T-helper 1 cell (primary cell): ENCODE results near the gene RAPGEF4.
A peak's percentile ranks its signal among the peaks of the same experiment; 100 is the strongest.

Experiments
- DNase-seq, 5 donors: peaks; one replicate each; pipeline ENCODE4 v3.0.0-alpha.2; 2012 to 2020

RAPGEF4 gene

DNA sequence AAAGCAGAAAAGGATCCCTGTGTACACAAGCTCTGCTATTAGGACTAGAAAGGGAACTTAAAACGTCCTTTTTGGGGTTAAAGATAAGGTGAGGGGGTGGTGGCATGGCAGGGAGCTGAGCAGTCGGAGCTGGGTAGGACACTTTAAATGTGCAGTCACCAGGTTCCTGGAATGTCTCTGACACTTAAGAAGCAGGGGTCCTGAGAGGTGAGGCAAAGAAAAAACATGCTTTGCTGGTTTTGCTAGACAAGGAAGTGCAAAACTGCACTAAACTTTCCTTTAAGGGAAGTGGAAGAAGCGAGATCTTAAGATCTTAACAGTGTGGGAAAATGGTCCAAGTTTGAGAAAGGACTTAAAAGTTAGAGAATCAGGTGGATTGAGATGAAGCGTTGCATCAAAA, 240.5 kb downstream of the RAPGEF4 start:
- DNase-seq, result no peak

DNA sequence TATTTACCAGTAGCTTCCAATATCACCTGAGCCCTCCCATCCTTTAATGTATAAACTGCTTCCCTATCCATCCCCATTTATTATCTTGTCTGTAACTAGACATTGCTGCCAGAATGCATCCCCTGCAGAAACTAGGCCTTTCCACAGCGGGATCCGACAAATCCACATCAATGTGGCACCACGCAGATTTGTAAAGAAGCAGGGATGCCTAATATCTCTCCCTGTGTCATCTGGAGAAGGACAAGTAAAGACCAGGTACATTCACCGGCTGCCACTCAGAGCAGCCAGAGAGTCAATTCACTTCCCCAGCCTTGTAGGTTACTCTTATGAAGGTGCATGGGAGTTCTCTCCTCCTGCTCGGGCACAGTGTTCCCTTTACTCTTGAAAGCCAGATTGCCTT, 241.2 kb downstream of the RAPGEF4 start:
- no peak for DNase-seq

DNA sequence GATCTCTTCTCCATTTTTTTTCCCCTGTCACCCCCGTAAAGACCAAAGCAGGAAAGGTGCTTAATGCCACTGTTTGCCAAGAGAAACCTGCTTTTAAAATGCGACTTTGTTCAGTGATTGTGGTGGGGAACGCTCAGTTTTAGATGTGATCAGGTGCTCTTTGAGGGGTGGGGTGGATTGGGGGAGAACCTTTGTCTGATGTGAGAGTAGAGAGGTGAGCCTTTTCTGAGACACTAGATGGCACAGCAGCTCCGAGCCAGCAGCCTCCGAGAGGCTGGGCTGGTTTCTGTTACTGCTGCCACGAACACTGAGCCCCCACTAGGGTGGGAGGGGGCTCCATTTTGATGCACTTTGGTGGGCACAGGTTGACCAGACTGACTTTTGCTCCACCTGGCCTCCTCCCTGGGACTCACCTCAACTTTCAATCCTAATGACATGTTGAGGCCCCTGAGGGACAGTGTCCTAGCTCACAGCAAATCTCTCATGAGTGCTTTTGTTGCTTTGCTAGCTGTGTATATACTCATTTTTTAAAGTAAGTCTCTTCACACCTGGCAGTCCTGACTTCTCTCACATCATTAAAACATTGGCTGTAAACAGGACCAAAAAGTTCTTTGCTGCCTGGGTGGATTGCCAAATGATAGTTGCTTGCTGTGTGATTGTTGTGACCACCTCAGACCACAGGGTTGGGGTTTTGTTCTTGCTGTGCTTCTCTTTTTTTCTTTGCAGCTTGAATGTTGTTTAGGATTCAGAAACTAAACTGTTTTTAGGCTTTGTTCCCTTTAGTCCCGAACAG, 241.8 kb downstream of the RAPGEF4 start:
- no peak for DNase-seq

DNA sequence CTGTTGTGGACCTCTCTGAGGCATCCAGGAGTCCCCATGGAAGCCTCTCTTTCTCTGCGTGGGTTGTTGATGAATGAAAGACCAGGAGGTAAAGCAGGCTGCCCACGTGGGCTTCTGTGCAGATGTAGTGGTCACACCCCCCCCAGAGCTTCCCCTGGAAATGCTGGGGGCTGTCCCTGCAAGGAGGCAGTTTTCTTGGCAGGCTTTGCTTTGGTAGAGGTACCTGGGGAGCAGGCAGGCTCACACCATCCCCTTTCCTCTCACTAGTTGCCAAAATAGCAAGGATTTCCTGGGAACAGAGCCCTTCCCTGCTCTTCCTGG, 242.4 kb downstream of the RAPGEF4 start:
- no peak for DNase-seq

DNA sequence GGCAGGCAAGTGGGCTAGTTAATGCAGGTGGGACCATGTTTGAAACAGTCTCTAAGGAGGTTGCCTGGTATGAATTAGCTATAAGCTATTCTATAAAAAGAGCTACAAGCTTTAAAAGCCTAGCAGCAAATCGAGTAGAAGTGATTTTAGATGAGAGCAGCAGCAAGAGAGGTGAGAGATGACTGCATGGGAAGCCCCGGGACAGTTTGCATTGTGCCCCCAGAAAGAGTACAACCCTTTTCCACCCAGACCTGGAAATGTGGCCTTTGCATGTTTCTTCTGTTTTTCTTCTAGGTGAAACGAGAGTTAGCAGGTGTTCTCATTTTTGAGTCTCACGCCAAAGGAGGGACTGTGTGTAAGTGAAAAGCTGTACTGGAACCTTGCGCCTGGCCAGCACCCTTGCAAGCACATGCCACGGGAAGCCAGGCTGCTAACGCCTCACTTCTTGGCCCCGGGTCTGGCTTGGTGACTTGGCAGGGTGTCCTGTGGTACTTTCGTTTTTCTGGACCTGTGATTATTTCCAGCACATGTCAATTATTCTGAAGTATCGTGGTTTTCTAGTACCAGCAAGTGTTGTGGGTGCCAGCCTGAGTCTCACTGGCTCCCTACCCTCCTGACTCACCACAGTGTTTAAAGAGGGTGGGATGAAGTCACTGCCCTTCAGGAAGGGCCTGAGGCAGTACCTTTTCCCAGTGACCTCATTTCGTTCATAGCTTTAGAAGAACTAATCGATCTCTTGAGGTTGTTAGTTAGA, 249.7 kb downstream of the RAPGEF4 start:
- DNase-seq, result peak in 1 of 5 donors; percentile 4

DNA sequence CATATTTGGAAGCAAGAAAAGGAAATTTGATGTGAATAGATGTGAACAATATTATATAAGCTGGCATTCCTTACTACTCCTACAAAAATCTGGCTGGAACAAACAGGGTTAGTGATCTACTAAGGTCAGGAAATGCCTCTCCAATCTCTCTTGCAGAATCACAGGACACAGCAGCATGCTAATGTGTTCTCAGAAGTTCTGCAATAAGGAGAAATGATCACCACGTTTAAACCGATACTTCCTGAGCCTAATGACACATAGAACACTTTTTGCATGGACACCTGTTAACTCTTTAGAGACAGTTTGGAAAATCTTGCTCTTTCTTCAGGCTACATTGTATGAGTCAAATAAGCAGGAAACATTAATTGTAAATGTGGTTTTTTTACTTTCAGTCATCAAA, 250.4 kb downstream of the RAPGEF4 start:
- DNase-seq, result peak in 1 of 5 donors; percentile 39

DNA sequence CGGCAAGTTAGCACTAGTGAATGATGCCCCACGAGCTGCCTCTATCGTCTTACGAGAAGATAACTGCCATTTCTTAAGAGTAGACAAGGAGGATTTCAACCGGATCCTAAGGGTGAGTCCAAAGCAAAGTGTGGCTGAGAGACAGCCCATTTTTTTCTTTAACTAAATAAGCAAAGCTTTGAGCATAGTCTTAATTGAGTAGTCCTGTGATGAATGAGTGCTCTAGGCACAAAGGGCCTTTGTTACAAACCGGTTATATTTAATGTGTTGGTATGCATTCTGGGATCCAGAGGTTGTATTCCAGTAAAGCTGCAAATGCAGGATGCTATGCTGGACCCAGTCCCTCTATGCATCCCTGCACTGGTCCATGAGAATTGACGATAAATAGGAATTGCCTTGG, 253.1 kb downstream of the RAPGEF4 start:
- no peak for DNase-seq

DNA sequence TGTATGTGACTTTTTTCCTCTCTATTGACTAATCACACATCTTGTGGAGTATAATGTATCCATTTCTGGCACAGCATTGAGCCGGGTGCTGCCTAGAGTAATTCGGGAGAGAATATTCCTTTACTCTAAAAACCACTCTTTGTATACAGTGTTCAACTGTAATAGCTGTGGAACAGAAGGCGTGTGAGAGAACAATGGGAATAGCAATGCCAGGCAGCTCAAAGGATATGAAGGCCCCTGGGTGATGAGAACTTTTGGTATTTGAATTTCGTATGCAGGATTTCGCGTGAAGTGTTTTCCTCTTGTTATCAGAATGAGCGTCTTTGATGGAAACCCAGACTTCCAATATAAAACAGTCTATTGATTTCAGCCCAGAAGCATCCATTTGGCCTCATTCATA, 255.4 kb downstream of the RAPGEF4 start:
- DNase-seq, result no peak

DNA sequence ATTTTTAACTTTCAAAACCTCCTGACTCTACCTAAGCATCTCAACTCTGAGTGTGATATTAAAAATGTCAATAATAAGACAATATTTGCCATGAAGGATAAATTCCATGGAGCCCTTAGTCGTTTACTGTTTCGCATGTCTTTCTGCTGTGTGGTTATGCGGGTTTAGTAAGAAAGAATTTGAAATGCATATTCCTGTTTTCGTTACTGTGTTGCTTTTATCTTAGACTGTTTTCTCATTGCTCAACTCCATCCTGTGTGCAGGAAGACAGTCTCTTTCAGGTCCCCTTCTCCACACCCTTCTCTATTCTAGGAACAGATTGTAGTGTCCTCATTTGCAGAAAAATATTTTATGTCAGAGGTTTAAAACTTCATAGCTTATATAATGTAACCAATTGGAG, 257.5 kb downstream of the RAPGEF4 start:
- DNase-seq, result no peak

DNA sequence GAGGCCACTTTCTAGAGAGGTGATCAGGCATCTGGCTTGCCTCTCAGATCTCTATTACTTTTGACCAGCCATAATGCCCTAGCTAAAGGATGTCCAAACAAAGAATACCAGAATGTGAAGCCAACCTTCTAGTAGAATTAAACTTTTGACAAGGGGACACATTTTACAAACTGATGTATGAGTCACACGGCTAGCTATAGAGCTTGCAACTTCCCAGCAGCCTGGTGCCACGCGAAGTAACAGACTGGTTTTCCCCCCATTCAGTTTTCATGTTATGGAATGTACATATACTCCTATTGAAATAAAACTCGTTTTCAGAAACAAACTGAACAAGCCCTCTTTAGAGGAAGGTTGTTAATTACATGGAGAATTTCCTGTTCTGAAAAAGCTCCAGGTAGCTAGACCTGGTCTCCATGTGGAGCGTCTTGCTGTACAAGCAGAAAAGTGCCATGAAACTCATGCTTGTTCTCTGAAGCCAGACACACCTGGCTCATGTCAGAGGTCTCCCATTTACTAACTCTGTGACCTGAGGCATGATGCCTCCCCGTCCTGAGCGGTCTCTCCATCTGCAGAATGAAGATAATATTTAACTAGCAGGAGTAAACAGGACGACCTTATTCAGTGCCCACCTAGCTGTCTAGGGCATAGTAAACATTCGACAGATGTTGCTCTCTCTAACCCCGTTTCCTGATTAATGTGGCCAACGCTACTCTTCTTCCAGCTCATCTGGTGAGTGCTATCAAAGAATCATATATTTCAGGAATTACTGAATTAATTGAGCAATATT, 258.5 kb downstream of the RAPGEF4 start:
- no peak for DNase-seq

DNA sequence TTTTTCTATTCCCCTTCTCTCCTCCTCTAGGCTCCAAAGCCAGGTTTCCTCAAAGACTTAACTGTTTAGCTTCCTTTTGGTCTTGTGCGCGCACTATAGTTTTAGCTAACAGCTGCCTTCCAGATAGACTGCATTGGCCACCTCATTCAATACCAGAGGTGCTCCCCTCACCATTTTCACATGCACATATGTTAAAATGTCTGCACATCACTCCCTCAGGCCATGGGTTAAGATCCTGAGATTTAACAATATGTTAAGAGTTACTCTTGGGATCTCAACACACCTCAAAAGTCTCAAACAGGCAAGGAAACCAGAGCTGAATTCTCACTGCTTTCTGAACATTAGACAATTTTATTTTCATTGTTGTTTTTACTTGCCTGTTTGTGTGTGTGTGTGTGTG, 259.2 kb downstream of the RAPGEF4 start:
- no peak for DNase-seq

DNA sequence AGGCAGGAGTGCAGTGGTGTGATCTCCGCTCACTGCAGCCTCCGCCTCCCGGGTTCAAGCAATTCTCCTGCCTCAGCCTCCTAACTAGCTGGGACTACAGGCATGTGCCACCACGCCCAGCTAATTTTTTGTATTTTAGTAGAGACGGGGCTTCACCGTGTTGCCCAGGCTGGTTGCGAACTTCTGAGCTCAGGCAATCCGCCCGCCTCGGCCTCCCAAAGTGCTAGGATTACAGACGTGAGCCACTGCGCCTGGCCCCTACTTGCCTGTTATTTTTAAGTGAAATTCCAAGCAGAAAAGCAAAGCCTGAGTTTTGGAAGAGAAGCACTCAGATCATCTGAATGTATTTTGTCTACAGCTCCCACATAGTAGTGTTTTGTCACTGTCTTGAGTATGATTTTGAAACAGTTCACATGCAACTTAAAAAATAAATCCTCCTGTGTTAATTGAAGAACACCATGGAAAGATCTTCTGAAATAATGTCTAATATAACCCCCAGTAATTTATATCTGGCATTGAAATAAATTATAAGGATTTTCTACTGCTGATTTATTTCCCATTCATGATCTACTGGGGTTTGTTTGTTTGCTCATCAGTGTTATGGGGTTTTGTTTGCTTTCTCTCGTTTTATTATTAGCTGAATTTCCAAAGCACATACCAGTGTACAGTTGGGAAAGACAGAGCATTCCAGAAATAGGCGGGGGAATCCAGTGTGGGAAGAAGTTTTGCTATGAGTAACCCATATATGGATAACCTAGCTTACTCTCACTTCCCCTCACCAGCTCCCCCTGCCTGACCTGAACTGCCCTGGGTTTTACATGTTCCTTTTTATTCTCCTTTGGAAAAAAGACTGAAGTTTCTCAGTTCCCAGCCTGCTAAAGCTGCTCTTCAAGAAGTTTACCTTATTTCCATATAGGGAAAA, 259.9 kb downstream of the RAPGEF4 start:
- no peak for DNase-seq

DNA sequence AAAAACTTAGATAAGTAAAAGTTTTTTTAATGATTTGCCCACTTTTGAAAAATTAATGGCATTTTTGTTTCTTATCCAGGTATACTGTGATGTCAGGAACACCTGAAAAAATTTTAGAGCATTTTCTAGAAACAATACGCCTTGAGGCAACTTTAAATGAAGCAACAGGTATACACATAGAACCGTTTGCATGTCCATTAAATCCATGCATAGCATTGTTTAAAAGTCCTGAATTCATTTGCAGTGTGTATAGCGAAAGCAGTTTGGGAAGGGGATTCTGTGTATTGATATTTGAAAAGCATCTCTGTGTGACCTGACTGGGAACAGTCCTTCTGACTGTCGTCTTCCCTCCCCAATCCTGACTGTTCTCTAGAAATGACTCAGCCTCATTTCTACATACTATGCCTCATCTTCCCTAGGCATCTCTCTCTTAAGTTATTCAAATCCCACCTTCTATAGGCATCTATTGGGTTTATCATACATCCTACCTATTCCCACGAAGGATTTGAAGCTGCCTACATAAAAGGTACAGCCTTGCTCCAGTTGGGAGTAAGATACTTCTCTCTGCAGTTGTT, 260.8 kb downstream of the RAPGEF4 start:
- DNase-seq, result no peak

DNA sequence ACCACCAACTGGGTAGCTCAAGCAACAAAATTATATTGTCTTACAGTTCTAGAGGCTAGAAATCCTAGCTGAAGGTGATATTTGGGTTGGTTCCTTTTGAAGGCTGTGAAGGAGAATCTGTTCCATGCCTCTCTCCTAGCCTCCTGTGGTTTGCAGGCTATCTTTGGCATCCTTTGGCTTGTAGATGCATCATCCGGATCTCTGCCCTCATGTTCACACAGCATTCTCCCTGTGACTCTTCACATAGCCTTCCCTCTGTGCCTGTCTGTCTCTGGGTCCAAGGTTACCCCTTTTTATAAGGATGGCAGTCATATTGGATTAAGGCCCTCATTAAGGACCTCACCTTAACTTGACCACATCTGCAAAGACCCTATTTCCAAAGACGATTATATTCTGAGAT, 261.4 kb downstream of the RAPGEF4 start:
- DNase-seq, result no peak

DNA sequence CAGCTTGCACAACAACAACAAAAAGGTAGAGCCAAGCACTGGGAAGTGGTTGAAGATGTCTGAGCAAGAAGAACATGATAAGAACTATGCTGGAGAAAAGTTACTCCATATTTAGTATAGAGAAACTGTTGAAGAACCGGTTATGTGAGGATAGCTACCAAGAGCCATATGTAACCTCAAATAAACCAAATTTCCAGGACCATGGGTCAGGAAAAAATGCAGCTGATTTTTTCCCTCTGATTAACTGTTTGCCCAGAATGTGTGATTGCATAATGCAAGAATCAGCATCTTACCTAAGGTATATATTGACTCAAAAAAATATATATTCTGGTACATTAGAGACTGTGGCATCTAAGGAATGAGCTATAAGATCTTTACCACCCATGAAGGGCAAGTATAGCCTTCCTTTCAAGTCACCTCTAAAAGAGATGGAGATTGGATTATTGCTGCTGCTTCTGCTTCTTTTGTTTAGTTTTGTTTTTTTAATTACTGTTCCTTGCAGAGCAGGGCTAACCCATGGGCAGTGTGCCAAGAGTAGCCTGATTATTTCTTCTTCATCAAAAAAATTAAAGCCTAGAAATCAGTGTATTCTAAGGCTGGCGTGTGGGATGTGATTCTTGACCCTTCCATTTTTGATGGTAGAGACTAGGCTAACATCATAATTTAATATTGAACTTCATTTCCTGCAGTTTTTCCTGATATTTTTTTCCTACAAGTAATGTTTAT, 263.1 kb downstream of the RAPGEF4 start:
- DNase-seq, result no peak

DNA sequence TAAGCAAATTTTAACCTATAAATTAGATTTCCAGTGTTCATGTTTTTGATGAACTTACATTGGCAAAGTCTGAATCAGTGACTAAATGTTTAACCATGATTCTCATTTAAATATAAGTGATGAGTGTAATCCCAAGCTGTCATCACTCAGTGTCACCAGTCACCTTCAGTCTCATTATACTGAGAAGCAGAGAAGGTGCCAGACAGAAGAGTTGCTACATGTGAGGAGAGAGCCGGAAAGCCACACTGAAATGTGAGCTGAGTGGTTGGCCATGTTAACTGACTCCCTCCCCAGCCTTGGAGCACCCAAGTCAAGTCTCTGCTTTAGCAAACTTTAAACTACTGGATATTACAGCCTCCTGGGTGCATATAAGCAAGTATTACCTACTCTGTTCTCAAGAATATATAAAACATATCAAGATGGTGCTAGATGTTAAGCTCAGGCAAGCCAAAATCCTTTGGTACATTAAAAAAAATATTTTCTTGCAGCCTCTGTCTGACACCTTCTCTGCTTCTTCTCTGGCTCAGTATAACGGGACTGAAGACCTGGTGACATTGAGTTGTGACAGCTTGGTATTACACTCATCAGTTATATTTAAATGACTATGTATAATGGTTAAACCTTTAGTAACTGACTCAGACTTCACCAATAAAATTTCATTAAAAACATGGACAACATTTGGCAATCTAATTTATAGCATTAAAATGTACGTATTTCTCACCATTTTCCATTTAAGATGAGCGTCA, 264.2 kb downstream of the RAPGEF4 start:
- no peak for DNase-seq

DNA sequence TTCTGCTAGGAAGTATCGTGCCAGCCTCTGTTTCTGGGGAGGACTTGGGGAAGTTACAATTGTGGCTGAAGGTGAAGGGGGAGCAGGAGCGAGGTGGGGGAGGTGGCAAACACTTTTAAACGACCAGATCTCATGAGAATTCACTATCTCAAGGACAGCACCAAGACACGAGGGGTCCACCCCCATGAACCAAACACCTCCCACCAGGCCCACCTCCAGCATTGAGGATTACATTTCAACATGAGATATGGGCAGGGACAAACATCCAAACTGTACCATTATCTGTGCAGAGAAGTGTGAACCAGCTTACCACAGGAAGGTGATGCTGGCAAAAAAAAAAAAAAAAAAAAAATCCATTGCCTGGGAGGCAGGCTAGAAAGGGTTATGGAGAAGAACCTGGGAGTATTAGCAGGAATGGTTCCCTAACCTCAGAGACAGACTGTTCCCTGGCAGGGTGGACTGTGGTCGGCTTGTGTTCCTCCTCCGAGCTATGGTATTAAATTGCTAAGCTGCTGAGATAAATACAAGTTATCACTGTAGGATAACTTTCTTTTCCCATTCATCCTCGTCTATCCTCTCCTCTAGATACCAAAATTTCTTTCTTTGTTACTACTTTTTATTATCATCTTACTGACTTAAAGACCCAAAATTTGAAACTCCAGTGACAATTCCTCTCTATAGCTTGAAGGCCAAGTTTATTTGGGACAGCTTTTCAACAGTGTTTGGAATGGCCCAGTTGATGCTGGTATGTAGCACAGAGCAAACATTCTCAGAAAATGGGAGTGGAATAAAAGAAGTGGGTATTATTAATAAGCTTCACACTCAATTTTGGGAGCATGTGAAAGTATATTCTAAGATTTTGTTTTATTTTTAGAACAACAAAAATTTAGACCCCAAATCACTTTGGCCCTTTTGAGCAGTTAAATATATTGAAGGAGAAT, 266.3 kb downstream of the RAPGEF4 start:
- no peak for DNase-seq

DNA sequence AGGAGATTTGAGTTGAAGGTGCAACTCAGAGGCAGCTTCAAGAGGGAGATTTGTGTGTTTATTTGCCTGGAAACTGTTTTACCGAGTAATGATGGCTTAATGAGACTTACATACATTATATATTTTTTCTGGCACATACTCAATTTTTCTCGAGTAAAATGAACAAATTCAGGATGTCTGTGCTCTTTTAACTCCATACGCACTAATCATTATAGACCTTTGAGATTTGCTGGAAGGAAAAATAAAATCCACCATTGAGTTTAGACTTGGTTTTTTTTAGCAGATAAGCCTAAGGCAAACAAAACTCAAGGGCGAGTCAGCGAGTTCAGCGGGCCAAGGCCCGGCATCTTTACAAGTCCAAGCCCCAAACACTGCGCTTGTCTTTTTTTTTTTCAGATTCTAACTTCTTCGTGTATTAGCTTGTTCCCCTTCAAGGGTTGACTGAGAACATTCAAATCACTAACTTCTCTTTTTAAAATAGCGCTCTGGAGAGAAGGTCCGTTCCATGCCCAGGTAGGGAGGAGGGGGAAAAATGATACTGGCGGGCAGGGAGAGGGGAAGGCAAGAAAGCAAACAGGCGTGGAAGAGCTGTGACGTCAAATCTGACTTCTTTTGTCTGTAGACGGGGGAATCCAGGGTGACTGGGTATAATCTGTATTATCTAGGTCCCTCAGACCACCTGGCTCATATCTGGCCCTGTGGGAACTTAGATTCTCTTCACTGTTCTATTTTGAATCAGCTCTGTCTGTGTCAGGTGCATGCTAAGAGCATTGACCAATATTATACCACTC, 267.3 kb downstream of the RAPGEF4 start:
- DNase-seq, result no peak

DNA sequence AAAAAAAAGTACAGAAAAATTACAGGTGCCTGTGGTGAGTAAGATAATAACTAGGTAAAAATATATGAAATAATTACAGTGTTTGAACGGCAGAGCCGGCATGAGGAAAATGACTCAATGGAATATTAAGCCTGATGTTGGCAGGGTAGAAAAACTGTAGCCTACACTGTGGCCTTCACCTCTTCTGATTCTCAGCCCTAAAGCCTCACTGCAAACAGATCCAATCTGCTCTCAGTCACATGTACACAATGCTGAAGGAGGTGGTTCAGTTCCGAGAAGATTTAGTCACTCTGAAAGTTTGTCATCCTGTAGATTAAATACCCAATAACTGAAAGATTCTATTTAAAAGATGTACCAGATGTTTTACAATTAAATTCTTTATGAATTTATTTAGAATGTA, 273.1 kb downstream of the RAPGEF4 start:
- DNase-seq, result peak in 1 of 5 donors; percentile 19
